HG03442 (cell line): ENCODE measurements around the gene CACFD1.

Experiments used
- ATAC-seq: cut with Tn5 transposase; IDR thresholded peaks from one replicate; pipeline ENCODE4 v1.9.1; 2021; ENCODE audit warnings: mild to moderate bottlenecking, moderate library complexity; ENCODE audit not compliant: unreplicated experiment

The CACFD1 gene

GRCh38 chr9:133496861-133497842 lies 37.4 kb downstream of the CACFD1 start:
- no peak for ATAC-seq

GRCh38 chr9:133499132-133499891 lies 39.5 kb downstream of the CACFD1 start:
- ATAC-seq = no peak

GRCh38 chr9:133499892-133500270 lies 40.1 kb downstream of the CACFD1 start:
- no peak for ATAC-seq

GRCh38 chr9:133502112-133502511 lies 42.3 kb downstream of the CACFD1 start:
- ATAC-seq = no peak

GRCh38 chr9:133505186-133505830 lies 45.5 kb downstream of the CACFD1 start:
- ATAC-seq = no peak

GRCh38 chr9:133505901-133506652 lies 46.3 kb downstream of the CACFD1 start:
- no peak for ATAC-seq

- ATAC-seq = no peak
These were observed 46.9 kb downstream of the CACFD1 start for GRCh38 chr9:133506653-133507038.

GRCh38 chr9:133507246-133507965 lies 47.6 kb downstream of the CACFD1 start:
- no peak for ATAC-seq

GRCh38 chr9:133508046-133508445 lies 48.3 kb downstream of the CACFD1 start:
- ATAC-seq = no peak

- no peak for ATAC-seq
These were observed 49.7 kb downstream of the CACFD1 start for GRCh38 chr9:133509179-133510083.

- no peak for ATAC-seq
These were observed 51.2 kb downstream of the CACFD1 start for GRCh38 chr9:133510926-133511505.

- no peak for ATAC-seq
These were observed 51.8 kb downstream of the CACFD1 start for GRCh38 chr9:133511607-133512006.

- ATAC-seq = no peak
These were observed 52.8 kb downstream of the CACFD1 start for GRCh38 chr9:133512253-133513213.

GRCh38 chr9:133513214-133514100 lies 53.7 kb downstream of the CACFD1 start:
- no peak for ATAC-seq

GRCh38 chr9:133514460-133515239 lies 54.9 kb downstream of the CACFD1 start:
- ATAC-seq = no peak

GRCh38 chr9:133515240-133515610 lies 55.4 kb downstream of the CACFD1 start:
- no peak for ATAC-seq
